ENCODE measurements around the gene PIP4P1.

The PIP4P1 gene

DNA sequence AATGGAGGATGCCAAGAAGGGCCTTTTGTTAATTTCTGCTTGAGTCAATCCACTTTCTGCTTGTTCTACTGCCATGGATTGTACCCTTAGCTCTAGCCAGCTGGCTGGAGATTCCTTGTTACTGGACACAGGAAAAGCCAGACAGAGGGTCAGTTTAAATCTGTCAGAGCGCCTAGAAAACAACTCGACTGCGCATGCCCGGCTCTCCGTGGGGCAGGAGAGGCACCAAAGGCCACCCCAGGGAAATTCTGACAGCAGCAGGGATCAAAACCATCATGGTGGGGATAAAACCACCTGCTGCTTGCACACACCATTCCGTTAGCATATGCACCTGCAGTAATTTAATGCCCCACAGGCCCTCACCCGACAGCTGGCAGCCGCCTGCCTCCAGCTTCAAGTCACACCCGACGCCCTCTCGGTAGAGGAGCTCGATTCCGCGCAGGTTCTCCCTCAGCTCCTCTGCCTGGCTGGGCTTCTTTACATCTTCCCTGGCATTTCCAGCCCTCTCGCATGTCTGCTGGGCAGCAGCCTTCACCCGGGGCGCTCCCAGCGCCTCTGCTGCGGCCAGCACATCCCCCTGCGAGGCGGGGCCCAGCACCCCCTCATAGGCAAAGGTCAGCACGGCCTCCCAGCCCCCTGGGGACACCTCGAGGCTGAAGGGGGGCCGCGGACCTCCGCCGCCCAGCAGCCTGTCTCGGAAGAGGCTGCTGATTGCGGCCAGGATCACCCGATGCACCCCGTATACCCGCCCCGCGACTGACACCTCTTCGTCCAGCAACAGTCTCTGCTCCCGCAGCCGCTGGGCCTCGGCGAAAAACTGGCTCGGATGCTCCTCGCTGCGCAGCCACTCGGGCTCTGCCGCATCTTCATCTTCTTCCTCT lies 26.3 kb downstream of the PIP4P1 start:
- no peak for DNase-seq

DNA sequence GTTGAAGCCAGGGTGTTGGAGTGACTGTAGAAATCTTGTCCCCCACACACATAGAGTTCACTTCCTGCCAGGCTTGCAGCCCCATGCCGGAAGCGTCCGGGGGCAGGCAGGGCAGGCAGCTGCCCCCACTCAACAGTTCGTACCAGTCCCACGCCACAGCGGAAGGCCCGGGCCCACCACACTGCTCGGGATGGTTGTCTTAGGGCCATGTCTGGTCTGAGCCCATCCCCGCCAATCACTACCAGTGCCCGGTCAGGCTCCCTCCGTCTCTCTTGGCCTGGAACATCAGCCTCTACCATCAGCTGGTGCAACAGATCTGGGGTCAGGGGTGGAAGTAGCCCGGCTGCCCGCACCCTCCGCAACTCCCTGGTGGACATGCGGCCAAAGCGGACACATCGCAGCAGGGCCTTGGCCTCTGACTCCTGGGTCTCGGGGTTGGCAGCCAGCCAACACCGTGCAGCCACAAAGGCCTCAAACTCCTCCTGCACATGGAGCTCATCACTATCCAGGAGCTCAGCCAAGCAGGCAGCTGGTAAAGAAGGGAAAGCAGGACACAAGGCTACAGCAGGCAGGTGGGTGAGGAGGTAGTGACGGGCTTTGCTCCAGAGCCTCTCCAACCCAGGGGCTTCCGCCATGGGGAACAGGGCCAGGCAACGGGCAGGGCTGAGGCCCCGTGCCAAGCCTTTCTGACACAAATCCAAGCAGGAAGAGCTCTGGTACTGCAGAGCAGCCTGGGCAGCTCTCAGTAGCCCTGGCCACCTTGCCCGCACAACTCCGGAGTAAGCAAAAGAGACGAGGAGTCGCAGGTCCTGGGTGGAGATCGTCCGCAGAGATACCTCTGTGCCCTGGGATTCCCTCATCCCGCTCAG lies 31.2 kb downstream of the PIP4P1 start:
- DNase-seq, result peak; percentile 75

DNA sequence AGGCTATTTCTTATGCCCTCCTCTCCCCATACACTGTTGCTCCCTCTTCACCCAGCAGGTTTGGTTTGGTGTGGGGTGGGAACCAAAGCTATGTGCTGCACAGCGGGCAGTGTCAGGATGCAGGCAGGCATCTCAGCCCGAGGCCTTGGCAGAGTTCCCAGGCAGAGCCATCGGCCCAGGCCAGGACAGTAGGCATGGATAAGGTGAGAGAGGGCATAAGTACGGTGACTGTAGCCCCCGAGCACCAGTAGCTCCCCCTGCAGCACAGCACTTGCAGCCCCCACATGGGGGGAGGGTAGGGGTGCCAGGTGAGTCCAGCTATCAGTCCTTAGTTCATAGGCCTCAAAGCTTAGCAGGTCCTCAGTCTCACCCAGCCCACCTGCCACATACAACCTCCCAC lies 32.4 kb downstream of the PIP4P1 start:
- no peak for DNase-seq

DNA sequence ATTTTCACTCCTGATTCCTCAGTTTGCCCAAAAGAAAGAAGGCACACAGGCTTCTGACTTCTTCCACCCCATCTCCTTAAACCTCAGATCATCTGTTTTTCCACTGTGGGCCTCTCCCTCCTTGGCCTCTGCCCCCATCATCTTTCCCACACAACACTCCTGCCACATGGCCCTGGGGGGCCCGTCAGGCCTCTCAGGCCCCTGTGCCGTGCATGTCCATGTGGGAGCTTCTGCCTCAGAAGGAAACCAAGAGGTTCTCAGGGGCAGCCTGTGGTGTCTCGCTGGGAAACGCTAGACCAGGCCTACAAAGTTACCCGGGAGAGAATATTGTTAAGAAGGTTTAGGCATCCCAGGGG lies 33.2 kb downstream of the PIP4P1 start:
- peak; percentile 71 for DNase-seq

DNA sequence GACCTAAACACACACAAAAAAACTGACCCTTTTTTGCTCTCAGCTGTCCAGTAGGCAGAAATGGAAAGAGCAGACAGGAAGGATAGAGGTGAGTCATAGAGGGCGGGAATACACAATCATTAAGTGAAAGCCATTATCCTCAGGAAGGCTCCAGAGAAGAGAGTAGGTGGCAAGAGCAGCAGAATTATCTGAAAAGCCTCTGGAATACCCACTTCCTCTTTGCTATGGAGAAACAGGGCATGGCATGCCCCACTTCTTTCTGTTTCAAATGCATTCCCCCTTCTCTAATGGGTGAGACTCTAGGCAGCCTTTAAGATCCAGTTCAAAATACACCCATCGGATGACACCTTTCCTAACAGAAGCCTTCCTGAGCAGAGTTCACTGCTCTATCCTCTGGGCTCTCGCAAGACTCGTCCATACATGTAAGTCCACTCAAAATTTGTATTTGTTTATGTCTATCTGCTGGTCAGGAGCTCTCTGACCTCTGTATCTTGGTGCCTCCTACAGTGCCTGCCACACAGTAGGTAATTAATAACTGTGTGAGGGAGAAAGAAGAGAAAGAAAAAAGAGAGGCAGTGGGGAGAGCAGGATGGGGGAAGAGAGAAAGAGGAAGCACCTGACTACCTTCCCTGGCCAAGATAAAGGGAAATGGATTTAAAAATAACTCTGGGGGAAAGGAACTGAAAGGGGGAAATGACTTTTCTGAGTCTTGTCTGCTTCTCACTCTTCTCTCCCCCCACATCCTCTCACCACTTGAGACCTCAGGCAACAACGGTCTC lies 33.8 kb downstream of the PIP4P1 start:
- no peak for DNase-seq

DNA sequence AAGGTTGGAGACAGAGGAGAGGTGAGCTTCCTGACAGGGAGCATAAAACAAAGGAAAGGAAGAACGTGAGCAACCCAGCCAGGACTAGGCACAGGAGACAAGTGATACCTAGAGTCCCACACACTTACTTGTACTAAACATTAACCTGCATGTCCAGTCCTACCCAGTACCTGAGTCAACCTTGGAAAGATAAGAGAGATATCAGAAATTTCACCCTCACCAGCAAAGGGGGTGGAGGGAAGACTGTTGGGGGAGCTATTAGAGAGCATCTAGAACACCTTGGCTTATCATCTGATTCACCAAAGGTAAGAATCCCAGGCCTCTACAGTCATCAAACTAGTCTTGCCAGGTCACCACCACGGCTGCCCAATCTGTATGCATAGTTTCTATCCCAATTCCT lies 36.4 kb downstream of the PIP4P1 start:
- DNase-seq, result no peak

DNA sequence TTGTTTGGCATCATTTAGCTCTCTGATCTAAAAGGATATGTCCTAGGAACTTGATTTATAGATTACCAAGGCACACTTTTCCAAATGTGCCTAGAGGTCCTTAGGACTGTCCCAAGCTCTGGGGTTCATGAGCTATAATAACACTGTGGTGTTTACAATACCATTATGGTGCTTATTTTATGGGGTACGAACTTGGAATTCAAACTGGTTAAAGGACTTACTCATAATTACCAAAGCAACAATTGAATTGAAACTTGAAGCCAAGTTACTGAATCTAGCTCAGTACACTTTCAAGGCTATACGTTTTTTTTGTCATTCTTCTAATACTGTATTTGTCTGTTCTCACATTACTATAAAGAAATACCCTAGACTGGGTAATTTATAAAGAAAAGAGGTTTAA lies 38.3 kb downstream of the PIP4P1 start:
- no peak for DNase-seq

DNA sequence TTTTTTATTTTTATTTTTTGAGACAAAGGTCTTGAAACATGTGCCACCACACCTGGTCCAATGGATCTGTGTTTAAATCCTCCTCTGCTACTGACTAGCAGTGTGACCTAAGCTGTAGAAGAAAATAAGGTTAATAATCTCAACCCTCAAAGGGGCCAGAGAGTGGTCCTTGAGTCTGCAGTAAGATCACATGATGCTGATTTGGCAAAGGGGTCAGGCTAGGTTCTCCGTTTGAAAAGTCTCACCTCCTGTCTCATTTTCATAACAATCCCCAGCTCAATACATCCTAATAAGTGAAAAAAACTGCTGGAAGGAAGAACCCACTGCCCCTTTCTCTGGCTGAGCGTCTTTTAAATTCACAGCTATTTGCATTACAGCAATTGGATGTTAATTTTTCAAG lies 40.0 kb downstream of the PIP4P1 start:
- DNase-seq, result no peak

DNA sequence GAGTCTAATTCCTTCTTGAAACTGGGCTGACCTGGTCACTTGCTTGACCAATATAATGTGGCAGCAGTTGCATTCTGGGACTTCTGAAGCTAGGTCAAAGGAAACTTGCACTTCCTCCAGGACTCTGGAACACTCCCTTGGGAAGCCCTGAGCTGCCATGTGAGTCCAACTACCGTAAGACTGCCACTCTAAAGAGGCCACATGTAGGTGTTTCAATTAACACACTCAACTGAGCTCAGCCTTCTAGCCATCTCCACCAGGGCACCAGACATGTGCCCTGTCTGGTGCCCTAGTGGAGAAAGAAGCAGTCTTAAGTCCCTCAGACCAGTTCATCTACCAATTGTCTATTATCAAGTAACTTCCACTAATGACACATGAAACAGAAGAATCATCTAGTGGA lies 41.8 kb downstream of the PIP4P1 start:
- no peak for DNase-seq

DNA sequence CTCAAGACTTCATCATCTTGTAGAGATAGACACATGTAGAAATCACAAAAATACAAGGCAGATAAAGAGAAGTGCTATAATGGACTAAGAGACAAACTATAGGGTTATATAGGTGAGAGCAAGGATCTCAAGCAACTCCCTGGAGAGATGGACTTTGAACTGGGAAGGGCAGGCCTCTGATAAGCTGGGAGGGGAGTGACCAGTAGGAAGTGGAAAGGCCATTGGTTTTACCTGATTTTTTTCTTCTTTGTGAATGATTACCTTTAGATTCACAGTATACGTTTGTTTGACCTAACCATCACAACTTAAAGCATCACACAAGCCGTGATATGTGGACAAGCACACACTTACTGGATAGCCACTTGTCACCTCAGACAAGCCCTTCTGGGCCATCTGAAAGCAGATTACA lies 42.7 kb downstream of the PIP4P1 start:
- DNase-seq, result no peak

DNA sequence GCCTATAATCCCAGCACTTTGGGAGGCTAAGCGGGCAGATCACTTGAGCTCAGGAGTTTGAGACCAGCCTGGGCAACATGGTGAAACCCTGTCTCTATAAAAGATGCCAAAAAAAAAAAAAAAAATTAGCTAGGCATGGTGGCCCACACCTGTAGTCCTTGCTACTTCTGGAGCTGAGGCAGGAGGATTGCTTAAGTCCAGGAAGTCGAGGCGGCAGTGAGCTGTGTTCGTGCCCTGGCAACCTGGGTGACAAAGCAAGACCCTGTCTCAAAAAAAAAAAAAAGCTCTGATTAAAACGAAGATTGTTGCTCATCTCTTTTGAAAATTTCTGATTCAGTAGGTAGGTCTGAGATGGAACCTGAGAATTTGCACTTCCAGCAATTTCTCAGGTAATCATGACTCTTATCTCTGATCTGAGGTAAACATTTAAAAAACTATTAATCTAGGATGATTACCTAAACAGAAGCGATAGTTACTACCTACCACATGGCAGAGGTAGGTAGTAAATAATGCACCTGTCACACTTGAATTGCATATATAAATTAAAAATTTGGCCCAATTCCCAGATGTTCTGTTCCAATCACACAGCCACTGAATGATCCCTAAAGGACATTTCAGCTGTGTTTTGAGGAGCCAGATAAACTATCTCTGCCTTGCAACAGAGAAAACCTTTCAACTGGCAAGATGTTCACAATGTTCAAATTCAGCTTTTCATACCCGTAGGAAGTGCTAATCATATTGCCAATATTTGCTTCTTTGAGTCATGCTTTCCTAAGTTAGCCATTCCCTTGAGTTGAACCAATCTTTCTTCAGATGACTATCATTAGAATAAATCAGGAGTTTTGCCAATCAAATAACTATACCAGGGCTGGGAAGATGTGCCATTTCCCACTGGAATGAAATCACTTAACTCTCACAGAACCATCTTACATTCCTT lies 43.7 kb downstream of the PIP4P1 start:
- DNase-seq, result no peak

DNA sequence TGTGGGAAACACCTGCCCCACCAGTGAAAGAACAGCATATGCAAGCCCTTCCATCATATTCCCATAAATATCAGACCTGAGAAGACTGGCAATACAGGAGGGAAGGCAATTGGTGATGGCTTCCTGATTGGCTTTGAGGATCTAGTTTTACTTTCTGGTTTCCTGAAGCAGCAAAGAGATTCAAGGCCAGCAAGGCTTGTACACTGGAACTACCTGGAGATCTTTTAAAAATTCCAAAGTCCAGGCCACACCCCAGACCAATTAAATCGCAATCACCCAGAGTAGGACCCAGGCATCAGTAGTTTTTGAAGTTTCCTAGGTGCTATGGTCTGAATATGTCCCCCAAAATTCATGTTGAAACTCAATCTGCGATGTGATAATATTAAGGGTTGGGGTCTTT lies 45.0 kb downstream of the PIP4P1 start:
- no peak for DNase-seq

DNA sequence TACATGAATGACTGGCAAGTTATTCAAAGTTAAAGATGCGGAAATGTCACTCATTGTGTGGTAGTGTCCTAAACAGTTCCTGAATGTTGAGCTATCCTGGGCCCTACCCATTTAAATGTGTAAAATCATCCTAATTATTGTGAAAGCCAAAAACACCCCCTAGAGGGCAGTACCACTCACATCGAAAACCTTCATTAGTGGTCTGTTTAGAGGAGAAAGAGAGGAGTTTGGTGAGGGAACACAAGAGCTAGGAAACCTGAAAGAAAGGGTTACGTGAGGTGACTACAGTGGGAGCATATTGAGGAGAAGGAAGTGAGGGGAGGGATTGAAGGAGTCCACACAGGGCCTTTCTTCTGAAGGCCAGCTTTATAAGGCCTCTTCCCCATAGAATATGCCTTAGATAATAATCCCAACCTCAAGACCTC lies 45.4 kb downstream of the PIP4P1 start:
- no peak for DNase-seq

DNA sequence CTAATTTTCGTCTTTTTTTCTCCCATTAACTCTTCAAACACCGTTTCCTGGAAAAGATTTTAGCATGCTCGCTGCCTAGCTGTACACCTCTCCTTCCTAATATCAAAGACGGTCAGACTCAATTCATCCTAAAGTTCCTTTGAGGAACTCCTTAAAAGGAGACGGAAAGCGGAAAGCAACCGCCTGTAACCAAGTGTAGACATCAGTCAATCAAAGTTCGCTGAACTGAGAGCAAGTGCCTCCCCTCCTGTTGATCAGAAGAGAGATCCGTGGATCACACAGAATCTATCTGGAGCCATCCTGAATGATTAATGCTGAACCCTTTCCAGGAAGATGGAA lies 47.5 kb downstream of the PIP4P1 start:
- no peak for DNase-seq

DNA sequence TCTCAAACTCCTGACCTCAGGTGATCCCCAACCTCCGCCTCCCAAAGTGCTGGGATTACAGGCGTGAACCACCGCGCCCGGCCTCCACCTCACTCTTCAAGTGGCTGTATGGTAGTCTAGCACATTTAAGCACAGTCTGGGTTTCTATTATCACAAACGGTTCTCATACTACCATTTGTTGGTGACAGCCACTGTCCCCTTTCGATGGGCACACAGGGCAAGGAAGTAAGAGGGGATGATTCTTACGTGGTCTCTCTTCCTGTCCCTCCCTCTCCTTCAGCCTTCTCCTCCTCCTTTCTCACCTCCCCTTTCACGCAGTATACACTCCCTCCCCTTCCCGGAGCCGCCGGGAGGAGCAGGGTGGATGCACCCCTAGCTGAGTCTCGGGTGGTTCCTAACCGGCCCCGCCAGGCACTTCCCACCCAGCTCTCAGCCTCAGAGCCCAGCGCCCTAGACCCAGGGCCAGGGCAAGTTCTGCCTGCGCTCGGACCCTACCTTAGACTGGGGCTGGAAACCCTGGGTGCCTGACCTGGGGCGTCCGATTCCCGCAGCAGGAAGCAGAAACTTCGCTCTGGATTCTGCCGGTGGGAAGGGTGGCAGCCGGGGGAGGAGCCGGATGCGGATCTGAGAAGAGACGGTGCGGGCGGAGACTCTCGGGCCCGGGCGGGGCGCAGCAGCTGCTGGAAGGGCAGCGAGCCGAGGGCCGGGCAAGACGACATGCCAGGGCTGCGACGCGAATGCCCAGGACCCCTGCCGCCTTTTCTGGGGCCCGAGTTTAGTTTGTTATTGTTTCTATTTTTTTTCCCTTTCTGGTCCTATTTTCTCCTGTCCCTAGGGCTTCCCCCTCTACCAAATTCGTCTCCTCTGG lies 48.1 kb downstream of the PIP4P1 start, which contains the start of gene TEP1:
Gene TEP1, minus strand, starts transcription at position 626 of the 868 bp plus-strand sequence. CDS start 5,062 bp downstream, outside the sequence.
- DNase-seq, result peak; percentile 87

DNA sequence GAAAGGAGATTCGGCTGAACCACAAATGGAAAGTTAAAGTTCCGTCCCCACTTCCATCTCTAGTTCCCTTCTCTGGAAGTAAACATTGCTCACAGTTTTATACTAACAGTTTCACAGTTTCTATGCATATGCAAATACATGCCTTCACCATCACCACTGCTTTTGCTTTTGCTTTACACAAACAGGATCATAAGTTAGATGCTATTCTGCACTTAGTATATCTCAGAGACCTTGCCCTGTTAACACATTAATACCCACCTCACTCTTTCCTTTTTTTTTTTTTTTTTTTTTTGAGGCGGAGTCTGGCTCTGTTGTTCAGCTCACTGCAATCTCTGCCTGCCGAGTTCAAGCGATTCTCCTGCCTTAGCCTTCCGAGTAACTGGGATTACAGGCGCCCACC lies 48.8 kb downstream of the PIP4P1 start:
- DNase-seq, result no peak

DNA sequence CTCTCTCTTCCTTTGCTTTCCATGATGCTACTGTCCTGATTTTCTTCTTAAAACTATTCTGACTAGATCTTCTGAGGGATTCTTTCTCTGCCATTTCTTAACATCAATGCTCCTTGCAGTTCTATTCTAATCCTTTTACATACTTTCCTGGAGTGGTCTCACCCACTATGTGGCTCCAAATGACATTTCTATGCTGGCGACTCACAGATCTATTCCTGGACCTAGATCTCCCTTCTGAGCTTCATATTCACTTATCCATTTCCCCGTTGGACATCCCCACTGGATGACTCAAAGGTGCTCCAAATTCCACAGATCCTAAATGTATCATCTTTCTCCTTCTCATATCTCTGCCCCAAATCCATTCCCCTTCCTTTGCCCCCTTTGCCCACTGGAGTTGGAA lies 52.0 kb downstream of the PIP4P1 start:
- no peak for DNase-seq
